GM12878 (cell line): ENCODE data around the gene LPIN1. TPM values are rescaled to one million over a fixed set of nuclear protein-coding genes. Genes with fewer than 3 reads are reported as not detected.

ENCODE experiments used
- JUND ChIP-seq: IDR thresholded peaks from 2 replicates; pipeline ENCODE4 v1.6.1; 2012; ENCODE audit warnings: low read depth, mild to moderate bottlenecking, low read length, improper control_type of control experiment, moderate library complexity
- KLF5 ChIP-seq: fragments of 450-650 bp; IDR thresholded peaks from 2 replicates; pipeline ENCODE4 v1.6.1; 2014; ENCODE audit warnings: mild to moderate bottlenecking; ENCODE audit not compliant: partially characterized antibody
- NFIC ChIP-seq: IDR thresholded peaks from 2 replicates; pipeline ENCODE4 v1.6.1; 2012; ENCODE audit warnings: low read depth, mild to moderate bottlenecking, inconsistent platforms, low read length, moderate library complexity
- PML ChIP-seq: IDR thresholded peaks from 2 replicates; pipeline ENCODE4 v1.6.1; 2012; ENCODE audit warnings: low read length, inconsistent platforms
- PRDM15 ChIP-seq: fragments of 450-650 bp; formaldehyde crosslinking; IDR thresholded peaks from 2 replicates; pipeline ENCODE4 v1.4.0; 2020; ENCODE audit warnings: mild to moderate bottlenecking, moderate library complexity
- SMAD5 ChIP-seq: IDR thresholded peaks from 2 replicates; pipeline ENCODE4 v1.6.1; 2016; ENCODE audit warnings: antibody characterized with exemption, low read depth
- TCF12 ChIP-seq: IDR thresholded peaks from 2 replicates; pipeline ENCODE4 v1.6.1; 2011; ENCODE audit warnings: low read depth, mild to moderate bottlenecking, low read length
- ZBED1 ChIP-seq: IDR thresholded peaks from 2 replicates; pipeline ENCODE4 v1.6.1; 2016; ENCODE audit warnings: borderline replicate concordance
- ZBTB33 ChIP-seq: fragments of 450-650 bp; IDR thresholded peaks from 2 replicates; pipeline ENCODE4 v1.6.1; 2017; ENCODE audit warnings: mild to moderate bottlenecking
- polyA plus RNA-seq, 11 experiments: library from polyadenylated mRNA; depleted of rRNA in 4 of 11; unstranded in 6 of 11; stranded (reverse) in 5 of 11; fragments of >200 nt; fragmentation: Nextera tagmentation in 4 of 11; fragmentation: Illumina TruSeq in 1 of 11; extraction: Ambion mirVana in 4 of 11; extraction: Trizol in 1 of 11; gene quantifications; 1 replicate in 1 of 11; 2 replicates in 10 of 11; pipeline versions ENCODE4 v1.2.1 to v1.2.3, GENCODE V29; 2011 to 2016; ENCODE audit warnings: inconsistent platforms in 2 of 11, missing spikeins in 2 of 11, low read depth in 1 of 11
- total RNA-seq, 4 experiments: library from RNA; depleted of rRNA in 3 of 4; stranded (reverse); fragments of >200 nt in 3 of 4; fragmentation: Illumina TruSeq in 1 of 4; extraction: Trizol in 1 of 4; gene quantifications; 2 replicates each; pipeline versions ENCODE4 v1.2.1 to v1.2.3, GENCODE V29; 2013 to 2021

Gene LPIN1
- total and polyA plus RNA-seq, 10 of the 15 experiments (the other 5 are each of a cell fraction or from before 2014, with no cell fraction given) = 18.8 to 82.5 (median 50.3) TPM

DNA sequence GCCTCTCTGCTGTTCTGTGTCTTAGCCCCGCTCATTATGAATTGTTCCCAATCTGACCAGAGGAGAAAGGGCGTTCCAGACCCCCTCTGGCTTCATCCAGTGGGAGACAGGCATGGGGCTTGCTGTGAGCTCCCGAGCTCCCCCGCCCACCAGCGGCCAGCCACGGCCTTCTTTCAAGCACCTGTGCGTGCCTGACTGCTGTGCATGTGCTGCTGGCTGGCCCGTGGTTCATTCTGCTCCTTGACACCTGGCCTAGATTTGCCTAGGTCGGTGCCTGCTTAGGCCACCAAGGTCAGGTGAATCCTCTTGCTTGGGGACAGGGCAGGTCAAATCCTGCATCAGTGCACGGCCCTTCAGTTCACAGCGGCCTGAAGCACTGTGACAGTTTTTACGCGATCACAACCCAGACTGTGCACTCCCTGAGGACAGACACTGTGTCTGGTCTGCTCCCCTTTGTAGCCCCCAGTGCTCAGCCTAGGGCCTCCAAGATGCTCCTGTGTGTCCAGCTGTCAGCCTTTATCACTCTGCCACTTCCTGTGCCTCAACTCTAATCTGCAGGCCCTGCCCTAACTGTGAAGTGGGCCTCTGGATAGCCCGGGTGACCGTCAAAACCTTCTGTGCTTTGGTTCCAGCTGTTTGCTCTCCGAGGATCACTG is 3.6 kb upstream of the LPIN1 start (continued):
- TF ChIP-seq PRDM15 (CRISPR knock-in tag) (no peak), NFIC (no peak), KLF5 (no peak), ZBED1 (no peak), TCF12 (no peak), JUND (no peak), PML (no peak), ZBTB33 (no peak), SMAD5 (no peak)
